Epithelial cell of esophagus (primary cell): Measurements from ENCODE around the gene C1orf198.
A peak's percentile ranks its signal among the peaks of the same experiment; 100 is the strongest.

Experiments used
- DNase-seq: peaks from one replicate; pipeline ENCODE4 v3.0.0; 2010; ENCODE audit warnings: low read depth
- H3K4me3 ChIP-seq: 2 replicates; pipeline ENCODE4 v1.5.1; 2011; ENCODE audit warnings: mild to moderate bottlenecking, low read length, control low read depth
- CTCF ChIP-seq: IDR thresholded peaks from 2 replicates; pipeline ENCODE4 v1.5.1; 2011; ENCODE audit warnings: low read depth, mild to moderate bottlenecking, low read length, control low read depth, inconsistent platforms; ENCODE audit not compliant: insufficient read depth; ENCODE audit errors: missing control alignments

The C1orf198 gene

GRCh38 chr1:230909974-230910754, 41.8 kb upstream of the C1orf198 start:
- DNase-seq = peak; percentile 4
- TF ChIP-seq CTCF = no peak

GRCh38 chr1:230907472-230908205, 39.3 kb upstream of the C1orf198 start:
- no peak overlapping the region for H3K4me3 ChIP-seq
- TF ChIP-seq CTCF = no peak

More at GRCh38 chr1:230909974-230910754, 41.8 kb upstream of the C1orf198 start:
- no peak overlapping the region for H3K4me3 ChIP-seq

GRCh38 chr1:230906226-230906625, 37.9 kb upstream of the C1orf198 start:
- no peak for TF ChIP-seq CTCF
- no peak for DNase-seq
- no peak overlapping the region for H3K4me3 ChIP-seq

More at GRCh38 chr1:230907472-230908205, 39.3 kb upstream of the C1orf198 start:
- DNase-seq = no peak

GRCh38 chr1:230905733-230906132, 37.4 kb upstream of the C1orf198 start:
- TF ChIP-seq CTCF = no peak
- no peak for DNase-seq
- H3K4me3 ChIP-seq = no peak overlapping the region

GRCh38 chr1:230902349-230902923, 34.1 kb upstream of the C1orf198 start:
- DNase-seq = no peak
- no peak for TF ChIP-seq CTCF
- H3K4me3 ChIP-seq = no peak overlapping the region

GRCh38 chr1:230901671-230902070, 33.4 kb upstream of the C1orf198 start:
- no peak for TF ChIP-seq CTCF
- DNase-seq = no peak
- H3K4me3 ChIP-seq = no peak overlapping the region
